Heart left ventricle (tissue), 13 donors: ENCODE results near the gene TAGAP.
"Not testable (repeated sequence)": the region's sequence is repeated elsewhere in the genome, so short reads cannot be mapped to it uniquely, and the experiment has no call there.

Experiments
- CTCF ChIP-seq, 12 donors: fragments of 200-600 bp; sonication (generic) in 4 of 12; IDR thresholded peaks; one replicate each; pipeline versions ENCODE4 v1.5.0 to v1.8.0; 2018 to 2022; ENCODE audit warnings: antibody characterized with exemption in 12 of 12, mild to moderate bottlenecking in 5 of 12
- POLR2A ChIP-seq, 2 donors: fragments of 450-650 bp; IDR thresholded peaks; one replicate each; pipeline ENCODE4 v1.6.1; 2017; ENCODE audit warnings: antibody characterized with exemption in 2 of 2, mild to moderate bottlenecking in 2 of 2, moderate library complexity in 2 of 2
- donor health status: ischemic (EF 13 %, LVEDD 7.1; RV severe dilation, severe dysfunction).
- donor health status: DM: no; HTN: yes; CAD: no.
- donor health status: DM: no; HTN: no; CAD: no.
- donor health status: ischemic (EF 25% LVEDD 6.9; RV normal size, moderate dysfunction).
- donor health status: ischemic (EF 25% LVEDD 5.7; RV mildly dilated, moderate dysfunction).
- donor health status: ischemic (EF 35%, LVEDD 5.7; RV mildly dilated, moderate dysfunction).
- donor health status: nonischemic (EF 11% LVEDD 7.7; RV severe dilation, severe dysfunction).
- donor health status: DM: yes; HTN: yes; CAD: no.
- donor health status: PGD.
- donor health status: ischemic (EF 29% LVEDD 5.4; RV normal size, mild dysfunction).
- donor health status: nonischemic (EF 23%, LVEDD 6.1; RV moderate dilation, normal function).

DNA sequence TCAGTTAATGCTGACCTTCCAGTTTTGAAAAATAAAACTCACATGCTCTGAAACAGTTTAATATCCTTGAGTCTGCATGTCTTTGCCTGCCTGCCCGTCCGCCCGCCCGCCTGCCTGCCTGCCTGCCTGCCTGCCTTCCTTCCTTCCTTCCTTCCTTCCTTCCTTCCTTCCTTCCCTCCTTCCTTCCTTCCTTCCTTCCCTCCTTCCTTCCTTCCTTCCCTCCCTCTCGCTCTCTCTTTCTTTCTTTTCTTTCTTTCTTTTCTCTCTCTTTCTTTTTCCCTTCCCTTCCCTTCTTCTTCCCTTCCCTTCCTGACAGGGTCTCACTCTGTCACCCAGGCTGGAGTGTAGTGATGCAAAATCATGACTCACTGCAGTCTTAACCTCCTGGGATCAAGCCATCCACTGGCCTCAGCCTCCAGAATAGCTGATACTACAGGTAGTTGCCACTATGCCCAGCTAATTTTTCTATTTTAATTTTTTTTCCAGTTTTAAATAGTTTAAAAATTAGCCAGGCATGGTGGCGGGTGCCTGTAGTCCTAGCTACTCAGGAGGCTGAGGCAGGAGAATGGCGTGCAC is 34.7 kb downstream of the TAGAP start:
- TF ChIP-seq POLR2A, CTCF (IDR thresholded peaks at IDR 0.05): not testable (repeated sequence)
